C4-2B (cell line): ENCODE results near the gene NOVA2.

Source experiments
- CTCF ChIP-seq: fragments of 450-650 bp; conservative IDR thresholded peaks from 2 replicates; pipeline ENCODE4 v1.5.1; 2017; ENCODE audit warnings: mild to moderate bottlenecking
- ZFX ChIP-seq: fragments of 450-650 bp; IDR thresholded peaks from 2 replicates; pipeline ENCODE4 v1.6.1; 2017

- TF ChIP-seq CTCF, result no peak
- no peak for TF ChIP-seq ZFX
Measured at GRCh38 chr19:45911291-45911690, 62.4 kb downstream of the NOVA2 start.
